H1 (cell line): Measurements from ENCODE around the gene RNFT2. TPM values are rescaled to one million over a fixed set of nuclear protein-coding genes. Genes with fewer than 3 reads are reported as not detected.

Experiments used
- CTCF ChIA-PET: fragments of 300-600 bp; sonication (Branson Sonifier 250); formaldehyde crosslinking; loops from one replicate; lab custom pipeline; 2021; ENCODE audit not compliant: partially characterized antibody; lab: Charles Lee
- POLR2A ChIA-PET: fragments of 300-600 bp; sonication (Branson Sonifier 250); formaldehyde crosslinking; loops from one replicate; lab custom pipeline; 2021; ENCODE audit warnings: inconsistent platforms; ENCODE audit not compliant: partially characterized antibody; lab: Charles Lee
- DNase-seq, 2 experiments: peaks; one replicate each; pipeline versions ENCODE4 v3.0.0 to v3.0.0-alpha.2; 2010 to 2022; ENCODE audit warnings: low spot score in 2 of 2, low read depth in 1 of 2, mixed read lengths in 1 of 2
- FAIRE-seq: peaks from 2 replicates; lab custom pipeline; 2011; peaks lifted over from hg19 to GRCh38; lab: Jason Lieb, UNC
- H2AFZ ChIP-seq: 2 replicates; pipeline ENCODE4 v1.8.1; 2012; ENCODE audit warnings: low read length, inconsistent platforms
- H2AK5ac ChIP-seq: 2 replicates; pipeline ENCODE4 v1.6.1; 2013; ENCODE audit warnings: low read depth, low read length
- H2BK120ac ChIP-seq: replicated peaks from 2 replicates; pipeline ENCODE3; 2013; ENCODE audit warnings: low read depth, low read length, inconsistent platforms
- H2BK12ac ChIP-seq: 2 replicates; pipeline ENCODE4 v1.6.1; 2013; ENCODE audit warnings: low read depth, low read length
- H2BK15ac ChIP-seq: 2 replicates; pipeline ENCODE4 v1.6.1; 2013; ENCODE audit warnings: low read length
- H2BK20ac ChIP-seq: 2 replicates; pipeline ENCODE4 v1.6.1; 2013; ENCODE audit warnings: low read length
- H2BK5ac ChIP-seq: 2 replicates; pipeline ENCODE4 v1.6.1; 2013; ENCODE audit warnings: low read depth, low read length
- H3K14ac ChIP-seq: 2 replicates; pipeline ENCODE4 v1.6.1; 2013; ENCODE audit warnings: inconsistent platforms; ENCODE audit not compliant: insufficient read length
- H3K18ac ChIP-seq: 2 replicates; pipeline ENCODE4 v1.6.1; 2013; ENCODE audit warnings: low read length; ENCODE audit errors: extremely low read depth
- H3K23ac ChIP-seq: 2 replicates; pipeline ENCODE4 v1.6.1; 2013; ENCODE audit warnings: inconsistent platforms; ENCODE audit not compliant: insufficient read length
- H3K23me2 ChIP-seq: 2 replicates; pipeline ENCODE4 v1.6.1; 2013; ENCODE audit warnings: low read depth, low read length
- H3K27ac ChIP-seq: 2 replicates; pipeline ENCODE4 v1.6.1; 2011; ENCODE audit warnings: low read depth, low read length, inconsistent platforms
- H3K27me3 ChIP-seq, 4 experiments: replicated peaks in 1 of 4; 1 replicate in 1 of 4; 2 replicates in 3 of 4; pipeline versions ENCODE4 v1.6.1 to v1.8.1; 2011 to 2013; ENCODE audit warnings: low read length in 3 of 4, mild to moderate bottlenecking in 3 of 4, inconsistent platforms in 2 of 4, mixed read lengths in 2 of 4, moderate library complexity in 1 of 4; ENCODE audit not compliant: control insufficient read depth in 3 of 4, insufficient read depth in 3 of 4; ENCODE audit errors: extremely low read depth in 1 of 4
- H3K36me3 ChIP-seq, 4 experiments: 2 replicates each; pipeline versions ENCODE4 v1.6.1 to v1.8.1; 2011 to 2013; ENCODE audit warnings: mild to moderate bottlenecking in 4 of 4, low read length in 3 of 4, moderate library complexity in 2 of 4, control low read depth in 1 of 4, inconsistent platforms in 1 of 4; ENCODE audit not compliant: insufficient read depth in 4 of 4, control insufficient read depth in 2 of 4
- H3K4ac ChIP-seq: replicated peaks from 2 replicates; pipeline ENCODE3; 2013; ENCODE audit warnings: low read length, low read depth, mixed read lengths, inconsistent platforms; ENCODE audit not compliant: insufficient read length
- H3K4me1 ChIP-seq, 4 experiments: replicated peaks in 1 of 4; 1 replicate in 1 of 4; 2 replicates in 3 of 4; pipeline versions ENCODE4 v1.6.1 to v1.8.1; 2011 to 2013; ENCODE audit warnings: low read length in 3 of 4, inconsistent platforms in 2 of 4, mixed read lengths in 1 of 4; ENCODE audit not compliant: insufficient read depth in 4 of 4, control insufficient read depth in 3 of 4
- H3K4me2 ChIP-seq, 2 experiments: 2 replicates each; pipeline versions ENCODE4 v1.6.1 to v1.8.1; 2011 to 2013; ENCODE audit warnings: low read depth in 2 of 2, low read length in 2 of 2, control low read depth in 1 of 2, inconsistent platforms in 1 of 2, mild to moderate bottlenecking in 1 of 2; ENCODE audit not compliant: insufficient read depth in 1 of 2
- H3K4me3 ChIP-seq, 4 experiments: fragments of 200-600, 300-600 bp in 1 of 4; sonication (generic), shearing (Covaris generic), sonication (Bioruptor Twin) in 1 of 4; 2 replicates each; pipeline versions ENCODE4 v1.5.1 to v1.8.1; 2011 to 2016; ENCODE audit warnings: low read length in 4 of 4, low read depth in 3 of 4, control low read depth in 2 of 4, inconsistent platforms in 2 of 4, mild to moderate bottlenecking in 2 of 4, mixed read lengths in 1 of 4, moderate library complexity in 1 of 4; ENCODE audit not compliant: insufficient read depth in 2 of 4; ENCODE audit errors: extremely low read depth in 1 of 4
- H3K56ac ChIP-seq: replicated peaks from 2 replicates; pipeline ENCODE3; 2013; ENCODE audit warnings: low read depth, mild to moderate bottlenecking, mixed read lengths, low read length, inconsistent platforms; ENCODE audit not compliant: insufficient read length
- H3K79me1 ChIP-seq: 2 replicates; pipeline ENCODE4 v1.6.1; 2013; ENCODE audit warnings: low read depth, low read length, control low read depth
- H3K79me2 ChIP-seq, 2 experiments: 2 replicates each; pipeline versions ENCODE4 v1.6.1 to v1.8.1; 2012 to 2013; ENCODE audit warnings: low read length in 2 of 2, mild to moderate bottlenecking in 2 of 2, inconsistent platforms in 1 of 2; ENCODE audit not compliant: insufficient read depth in 2 of 2, control insufficient read depth in 1 of 2
- H3K9ac ChIP-seq, 4 experiments: replicated peaks in 1 of 4; 1 replicate in 1 of 4; 2 replicates in 3 of 4; pipeline versions ENCODE4 v1.6.1 to v1.8.1; 2011 to 2013; ENCODE audit warnings: low read depth in 3 of 4, low read length in 3 of 4, control low read depth in 2 of 4, mild to moderate bottlenecking in 2 of 4, moderate library complexity in 2 of 4, inconsistent platforms in 1 of 4; ENCODE audit errors: extremely low read depth in 1 of 4
- H3K9me3 ChIP-seq, 2 experiments: 2 replicates each; pipeline versions ENCODE4 v1.6.1 to v1.8.1; 2012 to 2013; ENCODE audit warnings: mild to moderate bottlenecking in 2 of 2, moderate library complexity in 2 of 2, control low read depth in 1 of 2, inconsistent platforms in 1 of 2, low read depth in 1 of 2, low read length in 1 of 2, mixed read lengths in 1 of 2; ENCODE audit not compliant: insufficient read depth in 2 of 2
- H4K20me1 ChIP-seq, 2 experiments: replicated peaks in 1 of 2; 2 replicates each; pipeline versions ENCODE3 to v1.8.1; 2011 to 2013; ENCODE audit warnings: inconsistent platforms in 2 of 2, low read length in 2 of 2, mild to moderate bottlenecking in 1 of 2; ENCODE audit not compliant: insufficient read depth in 2 of 2, control insufficient read depth in 1 of 2
- H4K5ac ChIP-seq: 2 replicates; pipeline ENCODE4 v1.6.1; 2013; ENCODE audit warnings: low read length, low read depth, mixed read lengths, inconsistent platforms; ENCODE audit not compliant: insufficient read length
- H4K8ac ChIP-seq: 2 replicates; pipeline ENCODE4 v1.8.0; 2013; ENCODE audit warnings: mild to moderate bottlenecking, moderate library complexity, low read length, inconsistent platforms; ENCODE audit not compliant: insufficient read depth; ENCODE audit errors: extremely low read depth
- H4K91ac ChIP-seq: replicated peaks from 2 replicates; pipeline ENCODE3; 2013; ENCODE audit warnings: low read length, mixed read lengths, inconsistent platforms; ENCODE audit not compliant: insufficient read length
- CBX8 ChIP-seq: fragments of 300-800, 300-1000 bp; sonication (generic); IDR thresholded peaks from 2 replicates; pipeline ENCODE4 v1.7.1; 2016; ENCODE audit warnings: low read depth, low read length, borderline replicate concordance
- GABPA ChIP-seq: IDR thresholded peaks from 2 replicates; pipeline ENCODE4 v1.6.1; 2011; ENCODE audit warnings: mild to moderate bottlenecking, low read length, moderate library complexity, borderline replicate concordance; ENCODE audit not compliant: insufficient read depth
- RAD21 ChIP-seq, 2 experiments: IDR thresholded peaks in 1 of 2; conservative IDR thresholded peaks in 1 of 2; 2 replicates each; pipeline ENCODE4 v1.6.1; 2011; ENCODE audit warnings: low read depth in 2 of 2, low read length in 2 of 2, improper control_type of control experiment in 1 of 2, inconsistent platforms in 1 of 2, mild to moderate bottlenecking in 1 of 2, moderate library complexity in 1 of 2
- WGBS, 2 experiments: shearing (Covaris generic) in 1 of 2; methylation state at CpG; one replicate each; pipeline versions ENCODE4 v1.1.6 to v1.1.7; 2013 to 2015; ENCODE audit warnings: low lambda C conversion rate in 2 of 2, mixed read lengths in 2 of 2, inconsistent platforms in 1 of 2, low coverage in 1 of 2, missing lambda C conversion rate in 1 of 2; ENCODE audit not compliant: insufficient replicate concordance in 2 of 2, insufficient coverage in 1 of 2, insufficient read length in 1 of 2; ENCODE audit errors: extremely low coverage in 1 of 2, missing lambda C conversion rate in 1 of 2; 5-methylcytosine and 5-hydroxymethylcytosine counted together
- polyA plus RNA-seq, 7 experiments: library from polyadenylated mRNA; depleted of rRNA in 3 of 7; stranded (reverse) in 5 of 7; unstranded in 2 of 7; fragments of >200 nt in 5 of 7; fragments of 200-250 nt in 2 of 7; gene quantifications; 1 replicate in 5 of 7; 2 replicates in 1 of 7; 4 replicates in 1 of 7; pipeline versions ENCODE4 v1.2.1 to v1.2.3, GENCODE V29; 2011 to 2013; ENCODE audit warnings: missing spikeins in 2 of 7, mixed read lengths in 2 of 7
- total RNA-seq: library from RNA; stranded (reverse); fragmentation: NEBNext Ultra II Directional; extraction: Animal tissue kit (Norgen Biotek cat#: 25700); gene quantifications from 2 replicates; pipeline ENCODE4 v1.2.1, GENCODE V29; 2021
- TF ChIP-seq, protein P1 (sequence below), 3 experiments: IDR thresholded peaks; 1 replicate in 2 of 3; 2 replicates in 1 of 3; pipeline versions ENCODE4 v1.5.1 to v1.6.1; 2011; ENCODE audit warnings: low read length in 3 of 3, mild to moderate bottlenecking in 3 of 3, inconsistent platforms in 2 of 3, low read depth in 1 of 3, moderate library complexity in 1 of 3; ENCODE audit not compliant: insufficient read depth in 1 of 3; ENCODE audit errors: control extremely low read depth in 1 of 3

RNFT2 gene
- total and polyA plus RNA-seq, 2 of the 8 experiments (the other 6 are each of a cell fraction or from before 2014, with no cell fraction given): 14.2 to 33.1 TPM

DNA sequence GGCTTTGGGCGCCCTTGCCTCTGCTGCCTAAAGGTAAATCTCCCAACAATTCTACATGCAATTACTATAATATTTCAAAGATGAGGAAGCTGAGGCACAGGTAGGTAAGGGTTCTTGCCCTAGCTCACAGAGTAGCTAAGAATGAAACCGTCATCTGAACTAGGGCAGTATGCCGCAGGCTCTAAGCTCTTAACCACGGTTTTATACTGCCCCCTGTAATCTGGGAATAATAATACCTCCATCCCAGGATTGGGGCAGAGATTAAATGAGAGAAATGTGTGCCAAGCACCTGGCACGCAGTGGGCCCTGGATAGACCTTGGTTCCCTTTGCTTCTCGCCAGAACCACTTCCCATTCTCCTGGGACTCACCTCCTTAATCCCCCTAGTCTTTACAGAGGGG, 144.6 kb downstream of the RNFT2 start:
- POLR2A ChIA-PET: interaction anchor here (0.6 to 3.7 kb wide), 4 partner anchors 20 to 123 kb away, joined by 3 to 17 read pairs (median 4); partner anchors contain the start of gene FBXW8
- Histone ChIP-seq H3K79me2 (no peaks in the 10 kb centered on the region), H3K4ac (no peak overlapping the region), H3K4me2 (peak overlapping the region; percentile 97 to 98; a peak in 3 of 4 replicates), H2BK20ac (no peak overlapping the region), H2AFZ (no peak overlapping the region), H3K27me3 (peaks cover 39 to 58% (median 51%) of the 10 kb centered on the region in 4 experiments), H3K56ac (no peak overlapping the region), H3K18ac (no peak overlapping the region), H3K27ac (no peak overlapping the region), H3K4me3 (peak overlapping the region in 1 of 4 experiments; percentile 89; a peak in 2 of 8 replicates), H4K91ac (no peak overlapping the region), H4K8ac (no peak overlapping the region), H2BK15ac (no peak overlapping the region), H2BK12ac (no peak overlapping the region), H2AK5ac (no peak overlapping the region), H3K23me2 (peaks cover 26% of the 10 kb centered on the region; the same call in 1 of the 2 replicates), H2BK5ac (no peak overlapping the region), H4K20me1 (peaks cover 4 to 5% of the 10 kb centered on the region in 2 experiments), H3K23ac (no peak overlapping the region), H4K5ac (no peak overlapping the region), H3K79me1 (no peaks in the 10 kb centered on the region), H3K4me1 (peaks cover 6 to 17% (median 9%) of the 10 kb centered on the region in 4 experiments), H3K14ac (no peak overlapping the region), H3K36me3 (peaks cover 0 to 4% (median 0%) of the 10 kb centered on the region in 4 experiments; a peak in 1 of 8 replicates), H3K9ac (no peak overlapping the region), H2BK120ac (no peak overlapping the region), H3K9me3 (no peaks in the 10 kb centered on the region)
- peak; percentile 13 for FAIRE-seq
- TF ChIP-seq, protein P1, sequence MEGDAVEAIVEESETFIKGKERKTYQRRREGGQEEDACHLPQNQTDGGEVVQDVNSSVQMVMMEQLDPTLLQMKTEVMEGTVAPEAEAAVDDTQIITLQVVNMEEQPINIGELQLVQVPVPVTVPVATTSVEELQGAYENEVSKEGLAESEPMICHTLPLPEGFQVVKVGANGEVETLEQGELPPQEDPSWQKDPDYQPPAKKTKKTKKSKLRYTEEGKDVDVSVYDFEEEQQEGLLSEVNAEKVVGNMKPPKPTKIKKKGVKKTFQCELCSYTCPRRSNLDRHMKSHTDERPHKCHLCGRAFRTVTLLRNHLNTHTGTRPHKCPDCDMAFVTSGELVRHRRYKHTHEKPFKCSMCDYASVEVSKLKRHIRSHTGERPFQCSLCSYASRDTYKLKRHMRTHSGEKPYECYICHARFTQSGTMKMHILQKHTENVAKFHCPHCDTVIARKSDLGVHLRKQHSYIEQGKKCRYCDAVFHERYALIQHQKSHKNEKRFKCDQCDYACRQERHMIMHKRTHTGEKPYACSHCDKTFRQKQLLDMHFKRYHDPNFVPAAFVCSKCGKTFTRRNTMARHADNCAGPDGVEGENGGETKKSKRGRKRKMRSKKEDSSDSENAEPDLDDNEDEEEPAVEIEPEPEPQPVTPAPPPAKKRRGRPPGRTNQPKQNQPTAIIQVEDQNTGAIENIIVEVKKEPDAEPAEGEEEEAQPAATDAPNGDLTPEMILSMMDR (IDR thresholded peaks at IDR 0.05; ENCODE audit: control extremely low read depth in 1 of 3, insufficient read depth in 1 of 3, low read depth in 1 of 3, low read length in 3 of 3): peak in 2 of 3 experiments; percentile 38 to 52; a peak in 2 of 4 replicates
- TF ChIP-seq RAD21 (IDR thresholded peaks at IDR 0.05 in 1 of 2, conservative IDR thresholded peaks at IDR 0.05 in 1 of 2; ENCODE audit: low read depth in 2 of 2, low read length in 2 of 2) (peak; percentile 71 to 77), GABPA (no peak), CBX8 (no peak)
- CTCF ChIA-PET: interaction anchor here (0.6 to 2.5 kb wide), 28 partner anchors 9 to 249 kb away, joined by 3 to 15 read pairs (median 3); no protein-coding TSS in a partner anchor
- DNase-seq: no peak
- WGBS, 2 experiments: 40% methylated on average over 6 of the region's 6 CpGs; no CpG with 5 or more reads in 1 of the 2 experiments
